DOHH2 (cell line): ENCODE data around the gene NRXN3.

ENCODE experiments used
- H3F3A ChIP-seq: fragments of 200-600 bp; sonication (generic), shearing (Covaris generic); 2 replicates; pipeline ENCODE4 v1.6.0; 2016; ENCODE audit warnings: antibody characterized with exemption, mild to moderate bottlenecking; ENCODE audit not compliant: control insufficient read depth, insufficient read depth
- H3K27ac ChIP-seq: fragments of 200-600 bp; sonication (generic); 2 replicates; pipeline ENCODE4 v1.5.1; 2014; ENCODE audit warnings: low read depth, mild to moderate bottlenecking, low read length, moderate library complexity
- H3K27me3 ChIP-seq: fragments of 200-600 bp; sonication (generic); 2 replicates; pipeline ENCODE4 v1.6.1; 2014; ENCODE audit warnings: mild to moderate bottlenecking, low read length, mixed read lengths; ENCODE audit not compliant: control insufficient read depth
- H3K36me3 ChIP-seq: fragments of 200-600 bp; sonication (generic); 2 replicates; pipeline ENCODE4 v1.6.1; 2014; ENCODE audit warnings: mild to moderate bottlenecking, low read length, moderate library complexity, mixed read lengths; ENCODE audit not compliant: control insufficient read depth
- H3K4me1 ChIP-seq: fragments of 200-600 bp; sonication (generic); 2 replicates; pipeline ENCODE4 v1.6.1; 2014; ENCODE audit warnings: mild to moderate bottlenecking, low read length, mixed read lengths; ENCODE audit not compliant: control insufficient read depth
- H3K4me2 ChIP-seq: fragments of 200-600 bp; sonication (generic); 2 replicates; pipeline ENCODE4 v1.6.0; 2014; ENCODE audit warnings: mild to moderate bottlenecking, low read length, moderate library complexity
- H3K4me3 ChIP-seq: fragments of 200-600 bp; sonication (generic); 2 replicates; pipeline ENCODE4 v1.5.1; 2014; ENCODE audit warnings: mild to moderate bottlenecking, low read length, mixed read lengths
- H3K79me2 ChIP-seq: fragments of 200-600 bp; sonication (generic); 2 replicates; pipeline ENCODE4 v1.6.1; 2014; ENCODE audit warnings: mild to moderate bottlenecking, low read length, mixed read lengths; ENCODE audit not compliant: control insufficient read depth
- H3K9me2 ChIP-seq: fragments of 200-600 bp; sonication (generic); replicated peaks from 2 replicates; pipeline ENCODE4 v1.6.1; 2014; ENCODE audit warnings: mild to moderate bottlenecking, low read length, mixed read lengths; ENCODE audit not compliant: control insufficient read depth
- H3K9me3 ChIP-seq: fragments of 200-600 bp; sonication (generic); 2 replicates; pipeline ENCODE4 v1.6.1; 2014; ENCODE audit warnings: antibody characterized with exemption, low read length, mixed read lengths; ENCODE audit not compliant: control insufficient read depth, insufficient read depth
- H4K20me1 ChIP-seq: fragments of 200-600 bp; sonication (generic); 2 replicates; pipeline ENCODE4 v1.6.0; 2014; ENCODE audit warnings: low read depth, mild to moderate bottlenecking, antibody characterized with exemption, low read length, moderate library complexity; ENCODE audit not compliant: control insufficient read depth, insufficient read depth
- EZH2phosphoT487 ChIP-seq: fragments of 200-600 bp; sonication (generic); IDR thresholded peaks from 2 replicates; pipeline ENCODE4 v1.6.1; 2017; ENCODE audit warnings: borderline replicate concordance, mild to moderate bottlenecking, antibody characterized with exemption, low read length, moderate library complexity, mixed read lengths
- TF ChIP-seq, protein P1 (sequence below): fragments of 200-600 bp; sonication (generic); IDR thresholded peaks from one replicate; pipeline ENCODE4 v1.5.1; 2014; ENCODE audit warnings: antibody characterized with exemption, mild to moderate bottlenecking, low read depth, low read length; ENCODE audit not compliant: poor library complexity, severe bottlenecking

NRXN3 gene

DNA sequence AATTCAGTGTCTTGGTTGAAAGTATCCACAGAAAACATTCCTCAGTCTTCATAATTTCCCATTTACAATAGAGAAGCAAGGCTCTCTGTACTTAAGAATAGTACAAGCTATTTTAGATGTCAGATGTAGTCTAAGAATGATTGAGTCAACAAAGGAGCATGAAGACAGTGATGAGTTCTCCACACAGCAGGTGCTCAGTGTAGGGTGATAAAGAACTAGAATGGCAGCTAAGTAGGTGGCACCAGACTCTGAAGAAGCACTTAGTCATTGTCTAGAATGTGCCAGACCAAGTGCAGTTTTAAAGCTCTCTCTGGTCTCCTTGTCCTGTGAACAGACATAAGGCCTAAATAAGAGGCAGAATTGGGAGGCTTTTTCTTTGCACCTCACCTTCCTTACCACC is 504.6 kb downstream of the NRXN3 start:
- H3K79me2 ChIP-seq = no peaks in the 10 kb centered on the region
- H4K20me1 ChIP-seq = no peaks in the 10 kb centered on the region
- H3K4me1 ChIP-seq = no peaks in the 10 kb centered on the region
- no peak for TF ChIP-seq EZH2phosphoT487
- TF ChIP-seq, protein P1, sequence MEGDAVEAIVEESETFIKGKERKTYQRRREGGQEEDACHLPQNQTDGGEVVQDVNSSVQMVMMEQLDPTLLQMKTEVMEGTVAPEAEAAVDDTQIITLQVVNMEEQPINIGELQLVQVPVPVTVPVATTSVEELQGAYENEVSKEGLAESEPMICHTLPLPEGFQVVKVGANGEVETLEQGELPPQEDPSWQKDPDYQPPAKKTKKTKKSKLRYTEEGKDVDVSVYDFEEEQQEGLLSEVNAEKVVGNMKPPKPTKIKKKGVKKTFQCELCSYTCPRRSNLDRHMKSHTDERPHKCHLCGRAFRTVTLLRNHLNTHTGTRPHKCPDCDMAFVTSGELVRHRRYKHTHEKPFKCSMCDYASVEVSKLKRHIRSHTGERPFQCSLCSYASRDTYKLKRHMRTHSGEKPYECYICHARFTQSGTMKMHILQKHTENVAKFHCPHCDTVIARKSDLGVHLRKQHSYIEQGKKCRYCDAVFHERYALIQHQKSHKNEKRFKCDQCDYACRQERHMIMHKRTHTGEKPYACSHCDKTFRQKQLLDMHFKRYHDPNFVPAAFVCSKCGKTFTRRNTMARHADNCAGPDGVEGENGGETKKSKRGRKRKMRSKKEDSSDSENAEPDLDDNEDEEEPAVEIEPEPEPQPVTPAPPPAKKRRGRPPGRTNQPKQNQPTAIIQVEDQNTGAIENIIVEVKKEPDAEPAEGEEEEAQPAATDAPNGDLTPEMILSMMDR = no peak
- H3K36me3 ChIP-seq = no peaks in the 10 kb centered on the region
- H3K27me3 ChIP-seq = no peaks in the 10 kb centered on the region
- H3K4me3 ChIP-seq = no peak overlapping the region
- H3K4me2 ChIP-seq = no peak overlapping the region
- H3K9me3 ChIP-seq = no peaks in the 10 kb centered on the region
- no peaks in the 10 kb centered on the region for H3K9me2 ChIP-seq
- H3K27ac ChIP-seq = no peak overlapping the region
- no peaks in the 10 kb centered on the region for H3F3A ChIP-seq

DNA sequence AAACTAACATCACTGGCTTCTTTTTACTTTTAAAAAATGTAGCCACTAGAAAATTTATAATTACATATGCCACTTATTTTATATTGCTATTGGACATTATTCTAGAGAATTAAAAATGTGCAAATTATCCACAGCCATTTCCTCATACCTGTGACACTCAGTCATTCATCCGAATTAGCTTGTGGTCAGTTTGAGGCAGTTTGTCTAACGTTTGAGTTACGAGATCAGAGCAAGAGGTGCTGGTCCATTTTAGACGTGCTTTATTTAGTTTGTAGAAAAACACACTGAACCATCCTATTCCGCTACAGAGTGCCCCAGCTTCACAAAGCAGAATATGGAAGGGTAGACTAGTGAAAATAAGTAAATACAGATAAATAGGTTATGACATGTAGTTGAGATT is 513.0 kb downstream of the NRXN3 start:
- Histone ChIP-seq H3K9me3 (no peaks in the 10 kb centered on the region), H3K27me3 (no peaks in the 10 kb centered on the region), H3K27ac (no peak overlapping the region), H4K20me1 (no peaks in the 10 kb centered on the region), H3K4me2 (no peak overlapping the region), H3K36me3 (no peaks in the 10 kb centered on the region), H3K79me2 (no peaks in the 10 kb centered on the region), H3F3A (no peaks in the 10 kb centered on the region), H3K4me3 (no peak overlapping the region), H3K9me2 (no peaks in the 10 kb centered on the region), H3K4me1 (no peaks in the 10 kb centered on the region)
- TF ChIP-seq EZH2phosphoT487 = no peak
- TF ChIP-seq, protein P1 = no peak

DNA sequence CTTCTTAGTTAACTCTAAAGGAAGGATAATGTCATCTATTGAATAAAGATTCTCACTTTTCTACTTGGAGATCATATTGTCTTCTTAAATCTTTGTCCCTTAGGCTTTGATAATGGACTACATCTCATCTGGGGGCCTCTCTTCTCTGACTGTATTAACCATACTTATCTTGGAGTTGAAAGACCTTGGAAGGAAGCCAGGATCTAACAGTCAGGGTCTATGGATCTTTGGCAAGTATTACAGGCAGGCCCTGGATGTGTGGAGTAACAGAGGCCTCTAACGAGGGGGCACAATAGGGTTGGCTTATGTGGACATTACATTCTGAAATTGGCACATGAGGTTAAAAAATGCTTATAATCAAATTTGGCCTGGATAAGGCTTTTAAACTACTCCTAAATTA is 513.8 kb downstream of the NRXN3 start:
- no peaks in the 10 kb centered on the region for H3K4me1 ChIP-seq
- H3K9me3 ChIP-seq = no peaks in the 10 kb centered on the region
- no peak overlapping the region for H3K4me3 ChIP-seq
- TF ChIP-seq, protein P1 = no peak
- no peak for TF ChIP-seq EZH2phosphoT487
- no peaks in the 10 kb centered on the region for H3F3A ChIP-seq
- H4K20me1 ChIP-seq = no peaks in the 10 kb centered on the region
- H3K27me3 ChIP-seq = no peaks in the 10 kb centered on the region
- H3K79me2 ChIP-seq = no peaks in the 10 kb centered on the region
- no peaks in the 10 kb centered on the region for H3K9me2 ChIP-seq
- no peak overlapping the region for H3K27ac ChIP-seq
- no peaks in the 10 kb centered on the region for H3K36me3 ChIP-seq
- H3K4me2 ChIP-seq = no peak overlapping the region

DNA sequence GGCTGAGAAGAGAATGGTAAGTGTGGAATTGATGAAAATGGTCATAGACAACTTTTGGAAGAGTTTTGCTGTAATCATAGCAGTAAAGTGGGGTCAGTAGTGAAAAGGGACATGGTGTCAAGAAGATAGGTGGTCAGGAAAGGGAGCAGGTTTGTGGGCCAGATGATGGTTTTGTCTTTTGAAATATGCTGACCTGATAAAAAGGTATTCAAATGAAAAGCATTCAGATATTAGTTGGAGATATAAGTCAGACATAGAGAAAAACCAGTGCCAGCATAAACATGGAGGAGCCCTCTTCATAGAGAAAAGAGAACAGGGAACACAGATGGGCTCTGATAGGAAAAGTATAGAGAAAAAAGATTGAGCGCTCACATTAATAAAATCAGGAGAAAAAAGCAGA is 518.3 kb downstream of the NRXN3 start:
- no peaks in the 10 kb centered on the region for H3K9me3 ChIP-seq
- no peak overlapping the region for H3K27ac ChIP-seq
- H4K20me1 ChIP-seq = no peaks in the 10 kb centered on the region
- no peak overlapping the region for H3K4me2 ChIP-seq
- no peaks in the 10 kb centered on the region for H3K4me1 ChIP-seq
- no peaks in the 10 kb centered on the region for H3F3A ChIP-seq
- H3K9me2 ChIP-seq = no peaks in the 10 kb centered on the region
- no peaks in the 10 kb centered on the region for H3K27me3 ChIP-seq
- no peak overlapping the region for H3K4me3 ChIP-seq
- TF ChIP-seq, protein P1 = no peak
- no peak for TF ChIP-seq EZH2phosphoT487
- H3K79me2 ChIP-seq = no peaks in the 10 kb centered on the region
- H3K36me3 ChIP-seq = no peaks in the 10 kb centered on the region
